ENCODE results near the gene CCDC138. TPM values are rescaled to one million over a fixed set of nuclear protein-coding genes. Genes with fewer than 3 reads are reported as not detected.

Gene CCDC138
- total RNA-seq, 1 donor from 2014 or later = 10.6 TPM

DNA sequence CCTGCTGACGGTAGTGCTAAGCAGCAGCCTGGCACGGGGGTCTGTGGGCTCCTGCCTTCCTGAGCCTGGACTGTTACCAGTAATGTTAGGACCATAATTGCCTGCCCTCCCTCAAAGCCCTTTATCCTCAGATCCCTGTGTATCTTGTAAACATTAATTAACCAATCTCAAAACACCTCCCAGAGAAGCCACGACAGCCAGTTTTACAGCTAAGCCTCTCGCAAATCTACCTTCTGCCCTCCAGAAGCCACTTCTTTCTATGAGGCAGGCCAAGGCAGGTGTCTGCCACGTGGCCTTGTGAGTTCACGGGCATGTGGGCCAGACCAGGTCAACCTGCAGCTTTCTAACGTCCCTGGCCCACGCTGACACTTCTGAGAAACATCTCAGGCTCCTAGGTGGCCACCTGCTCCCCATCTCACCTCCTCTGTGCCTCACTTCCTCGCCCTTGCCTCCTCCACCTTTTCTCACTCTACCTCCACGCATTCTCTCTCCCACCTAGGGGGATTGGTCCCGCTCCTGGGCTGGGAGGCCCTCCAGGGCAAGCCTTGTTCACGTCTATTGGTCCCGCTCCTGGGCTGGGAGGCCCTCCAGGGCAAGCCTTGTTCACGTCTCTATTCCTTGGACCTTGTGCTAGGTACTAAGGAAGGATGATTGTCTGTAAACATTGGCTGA, 138.1 kb downstream of the CCDC138 start:
- no peaks in the 10 kb centered on the region for H3K9me3 Mint-ChIP-seq
- no peak overlapping the region for H3K4me3 Mint-ChIP-seq
- no peak for ATAC-seq (ENCODE audit: low read depth)
- intact Hi-C loops (cut with micrococcal nuclease) = no loop called here
- DNase-seq = no peak
- no peaks in the 10 kb centered on the region for H3K36me3 Mint-ChIP-seq (ENCODE audit: low read depth)
- peaks cover 2% of the 10 kb centered on the region for H3K27me3 Mint-ChIP-seq
- POLR2A ChIA-PET = no interaction called here
- TF ChIP-seq, protein P1, sequence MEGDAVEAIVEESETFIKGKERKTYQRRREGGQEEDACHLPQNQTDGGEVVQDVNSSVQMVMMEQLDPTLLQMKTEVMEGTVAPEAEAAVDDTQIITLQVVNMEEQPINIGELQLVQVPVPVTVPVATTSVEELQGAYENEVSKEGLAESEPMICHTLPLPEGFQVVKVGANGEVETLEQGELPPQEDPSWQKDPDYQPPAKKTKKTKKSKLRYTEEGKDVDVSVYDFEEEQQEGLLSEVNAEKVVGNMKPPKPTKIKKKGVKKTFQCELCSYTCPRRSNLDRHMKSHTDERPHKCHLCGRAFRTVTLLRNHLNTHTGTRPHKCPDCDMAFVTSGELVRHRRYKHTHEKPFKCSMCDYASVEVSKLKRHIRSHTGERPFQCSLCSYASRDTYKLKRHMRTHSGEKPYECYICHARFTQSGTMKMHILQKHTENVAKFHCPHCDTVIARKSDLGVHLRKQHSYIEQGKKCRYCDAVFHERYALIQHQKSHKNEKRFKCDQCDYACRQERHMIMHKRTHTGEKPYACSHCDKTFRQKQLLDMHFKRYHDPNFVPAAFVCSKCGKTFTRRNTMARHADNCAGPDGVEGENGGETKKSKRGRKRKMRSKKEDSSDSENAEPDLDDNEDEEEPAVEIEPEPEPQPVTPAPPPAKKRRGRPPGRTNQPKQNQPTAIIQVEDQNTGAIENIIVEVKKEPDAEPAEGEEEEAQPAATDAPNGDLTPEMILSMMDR (IDR thresholded peaks at IDR 0.05) = no peak
- no peak overlapping the region for H3K27ac Mint-ChIP-seq
- CTCF ChIA-PET = no interaction called here
- no peaks in the 10 kb centered on the region for H3K4me1 Mint-ChIP-seq

DNA sequence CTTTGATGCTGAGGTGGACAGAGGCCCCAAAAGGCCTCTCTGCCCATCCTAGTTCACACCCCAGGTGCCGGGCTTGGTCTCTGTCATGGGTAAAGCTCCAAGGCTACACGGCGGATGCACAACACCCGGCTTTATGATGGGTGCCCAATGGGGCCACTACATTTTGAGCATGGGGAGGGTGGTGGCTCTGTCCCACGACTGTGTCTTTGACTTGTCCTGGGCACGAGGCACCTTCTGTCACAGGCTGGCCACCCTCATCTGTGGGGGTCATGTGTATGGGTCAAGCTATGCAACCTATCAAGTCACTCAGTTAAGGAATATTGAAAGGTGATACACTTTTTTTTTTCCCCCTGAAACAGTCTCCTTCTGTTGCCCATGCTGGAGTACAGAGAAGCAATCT, 138.7 kb downstream of the CCDC138 start:
- H3K36me3 Mint-ChIP-seq (ENCODE audit: low read depth) = no peaks in the 10 kb centered on the region
- ChIA-PET CTCF (no interaction called here), POLR2A (no interaction called here)
- DNase-seq (no peak), ATAC-seq (ENCODE audit: low read depth) (no peak)
- no peak overlapping the region for H3K4me3 Mint-ChIP-seq
- intact Hi-C loops (cut with micrococcal nuclease) = no loop called here
- no peaks in the 10 kb centered on the region for H3K4me1 Mint-ChIP-seq
- H3K9me3 Mint-ChIP-seq = no peaks in the 10 kb centered on the region
- H3K27ac Mint-ChIP-seq = no peak overlapping the region
- TF ChIP-seq, protein P1 (IDR thresholded peaks at IDR 0.05) = no peak
- peaks cover 2% of the 10 kb centered on the region for H3K27me3 Mint-ChIP-seq

DNA sequence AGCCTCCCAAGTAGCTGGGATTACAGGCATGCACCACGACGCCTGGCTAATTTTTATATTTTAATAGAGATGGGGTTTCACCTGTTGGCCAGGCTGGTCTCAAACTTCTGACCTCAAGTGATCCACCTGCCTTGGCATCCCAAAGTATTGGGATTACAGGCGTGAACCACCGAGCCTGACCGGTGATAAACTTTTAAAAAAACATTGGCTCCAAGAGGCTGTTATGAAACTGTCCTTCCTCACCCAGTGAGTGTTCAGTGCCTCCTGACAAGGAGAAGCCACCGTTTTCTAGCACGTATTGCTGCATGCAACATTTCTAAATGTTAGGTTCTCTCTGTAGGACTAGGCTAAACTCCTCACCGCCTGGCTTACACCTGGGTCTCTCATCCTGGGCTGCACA, 139.2 kb downstream of the CCDC138 start:
- H3K4me1 Mint-ChIP-seq = no peaks in the 10 kb centered on the region
- no peak overlapping the region for H3K4me3 Mint-ChIP-seq
- no peaks in the 10 kb centered on the region for H3K9me3 Mint-ChIP-seq
- no peaks in the 10 kb centered on the region for H3K36me3 Mint-ChIP-seq (ENCODE audit: low read depth)
- no peak for ATAC-seq (ENCODE audit: low read depth)
- POLR2A ChIA-PET = no interaction called here
- CTCF ChIA-PET = no interaction called here
- intact Hi-C loops (cut with micrococcal nuclease) = no loop called here
- TF ChIP-seq, protein P1 (IDR thresholded peaks at IDR 0.05) = no peak
- H3K27ac Mint-ChIP-seq = no peak overlapping the region
- peaks cover 2% of the 10 kb centered on the region for H3K27me3 Mint-ChIP-seq
- DNase-seq = no peak

Other genes with a start within 250 kb of the CCDC138 start
- gene RANBP2, start 67.3 kb upstream of the CCDC138 start, total RNA-seq = 66.7 and 68.5 TPM in 2 replicates
- gene EDAR, start 202.4 kb downstream of the CCDC138 start, total RNA-seq = not detected in 2 replicates

All from activated B cell treated with CpG ODN at 0.5 μM for 24 hours (primary cell).